K562 (cell line): Measurements from ENCODE around the gene INPP1. TPM values are rescaled to one million over a fixed set of nuclear protein-coding genes. Genes with fewer than 3 reads are reported as not detected.

Source experiments
- ATAC-seq: fragments of 200-7000 bp; cut with Tn5 transposase; 3 replicates; pipeline ENCODE4 v1.9.1; 2020; ENCODE audit warnings: moderate library complexity
- BruUV-seq: library from RNA; stranded (reverse); fragments of 400-500 nt; replicated peaks from 2 replicates; lab custom pipeline; 2021; lab: Mats Ljungman, UMichigan
- CTCF ChIA-PET: fragments of 300-600 bp; formaldehyde crosslinking; extraction: SDS; loops from one replicate; lab custom pipeline; 2021; ENCODE audit warnings: low intra/inter-chr PET ratio; lab: Yijun Ruan, JAX
- POLR2A ChIA-PET: fragments of 300-600, 350-650 bp; sonication (Branson Sonifier 250); formaldehyde crosslinking; extraction: SDS; loops from one replicate; lab custom pipeline; 2021; ENCODE audit warnings: antibody characterized with exemption, inconsistent platforms; lab: Yijun Ruan, JAX
- DNase-seq, 4 experiments: peaks; one replicate each; pipeline versions ENCODE4 v3.0.0 to v3.0.0-alpha.2; 2011 to 2018; ENCODE audit warnings: low spot score in 3 of 4, mixed read lengths in 3 of 4; ENCODE audit errors: extremely low read depth in 1 of 4
- FAIRE-seq: peaks from 2 replicates; lab custom pipeline; 2011; peaks lifted over from hg19 to GRCh38; lab: Jason Lieb, UNC
- H2AFZ ChIP-seq: 2 replicates; pipeline ENCODE4 v1.6.0; 2011; ENCODE audit warnings: low read depth, low read length, control low read depth, inconsistent platforms
- H3K27ac ChIP-seq: fragments of 200-600 bp; 3 replicates; pipeline ENCODE4 v1.8.0; 2011; ENCODE audit warnings: low read depth, mild to moderate bottlenecking, control low read depth, inconsistent platforms, low read length, moderate library complexity, mixed read lengths; ENCODE audit errors: extremely low read depth
- H3K27me3 ChIP-seq, 2 experiments: fragments of 300-600 bp in 1 of 2; 2 replicates in 1 of 2; 3 replicates in 1 of 2; pipeline versions ENCODE4 v1.6.0 to v1.8.0; 2011; ENCODE audit warnings: inconsistent platforms in 2 of 2, low read length in 2 of 2, mild to moderate bottlenecking in 1 of 2, mixed read lengths in 1 of 2, moderate library complexity in 1 of 2; ENCODE audit not compliant: control insufficient read depth in 2 of 2, insufficient read depth in 2 of 2
- H3K36me3 ChIP-seq: fragments of 300-600 bp; 3 replicates; pipeline ENCODE4 v1.8.0; 2011; ENCODE audit warnings: mild to moderate bottlenecking, low read length, inconsistent platforms; ENCODE audit not compliant: control insufficient read depth, insufficient read depth
- H3K4me1 ChIP-seq, 2 experiments: fragments of 200-600 bp in 1 of 2; replicated peaks in 1 of 2; 2 replicates in 1 of 2; 3 replicates in 1 of 2; pipeline versions ENCODE4 v1.5.1 to v1.8.0; 2011; ENCODE audit warnings: inconsistent platforms in 2 of 2, low read length in 2 of 2, mild to moderate bottlenecking in 1 of 2, mixed read lengths in 1 of 2, moderate library complexity in 1 of 2; ENCODE audit not compliant: control insufficient read depth in 2 of 2, insufficient read depth in 2 of 2
- H3K4me2 ChIP-seq: 2 replicates; pipeline ENCODE4 v1.6.1; 2011; ENCODE audit warnings: low read length, control low read depth, inconsistent platforms, mixed read lengths; ENCODE audit not compliant: insufficient read depth
- H3K4me3 ChIP-seq: fragments of 200-600 bp; sonication (generic), shearing (Covaris generic); 2 replicates; pipeline ENCODE4 v1.5.1; 2016; ENCODE audit warnings: control low read depth, inconsistent platforms
- H3K79me2 ChIP-seq: fragments of 200-600 bp; 3 replicates; pipeline ENCODE4 v1.8.0; 2011; ENCODE audit warnings: low read length, inconsistent platforms; ENCODE audit not compliant: control insufficient read depth, insufficient read depth
- H3K9ac ChIP-seq, 2 experiments: 2 replicates each; pipeline versions ENCODE4 v1.6.0 to v1.6.1; 2011; ENCODE audit warnings: low read depth in 2 of 2, low read length in 2 of 2, control low read depth in 1 of 2, inconsistent platforms in 1 of 2, mild to moderate bottlenecking in 1 of 2, mixed read lengths in 1 of 2; ENCODE audit not compliant: insufficient read depth in 1 of 2
- H3K9me1 ChIP-seq: one replicate; pipeline ENCODE4 v1.6.0; 2011; ENCODE audit warnings: inconsistent platforms, mild to moderate bottlenecking, low read length, moderate library complexity; ENCODE audit not compliant: control insufficient read depth, insufficient read depth
- H3K9me3 ChIP-seq: replicated peaks from 2 replicates; pipeline ENCODE4 v1.5.1; 2011; ENCODE audit warnings: low read depth, low read length, inconsistent platforms; ENCODE audit not compliant: control insufficient read depth, insufficient read depth
- H4K20me1 ChIP-seq: replicated peaks from 2 replicates; pipeline ENCODE4 v1.6.1; 2011; ENCODE audit warnings: low read length, inconsistent platforms, mixed read lengths; ENCODE audit not compliant: control insufficient read depth, insufficient read depth
- ARNT ChIP-seq, 2 experiments: fragments of 450-650 bp; IDR thresholded peaks; 2 replicates each; pipeline ENCODE4 v1.6.1; 2016; ENCODE audit warnings: mild to moderate bottlenecking in 1 of 2
- BDP1 ChIP-seq: IDR thresholded peaks from 3 replicates; pipeline ENCODE4 v1.6.1; 2011; ENCODE audit not compliant: insufficient read length, insufficient read depth
- BRD9 ChIP-seq: fragments of 450-650 bp; IDR thresholded peaks from 2 replicates; pipeline ENCODE4 v1.6.1; 2018; ENCODE audit warnings: low read depth; ENCODE audit not compliant: partially characterized antibody
- CGGBP1 ChIP-seq: fragments of 250-450 bp; sonication (Bioruptor Pico); IDR thresholded peaks from 2 replicates; pipeline ENCODE4 v1.9.0; 2021; ENCODE audit warnings: mild to moderate bottlenecking
- ELF1 ChIP-seq: fragments of 200-800 bp; sonication (Bioruptor generic); IDR thresholded peaks from 2 replicates; pipeline ENCODE4 v1.6.1; 2016; ENCODE audit warnings: missing genetic modification characterization, missing compliant biosample characterization
- GTF2A2 ChIP-seq: IDR thresholded peaks from 2 replicates; pipeline ENCODE4 v1.6.1; 2016; ENCODE audit warnings: mild to moderate bottlenecking, missing genetic modification characterization, missing compliant biosample characterization
- HIVEP1 ChIP-seq: fragments of 250-450 bp; sonication (Bioruptor Pico); IDR thresholded peaks from 2 replicates; pipeline ENCODE4 v1.4.0; 2020; ENCODE audit warnings: mild to moderate bottlenecking
- KLF1 ChIP-seq: fragments of 450-650 bp; IDR thresholded peaks from 2 replicates; pipeline ENCODE4 v1.6.1; 2016; ENCODE audit warnings: missing genetic modification characterization, missing compliant biosample characterization
- KLF10 ChIP-seq: fragments of 250-450 bp; sonication (Bioruptor Pico); IDR thresholded peaks from 2 replicates; pipeline ENCODE4 v1.6.1; 2021; ENCODE audit warnings: matching md5 sums
- MCM5 ChIP-seq: fragments of 450-650 bp; IDR thresholded peaks from 2 replicates; pipeline ENCODE4 v1.6.1; 2016; ENCODE audit warnings: low read depth
- RB1 ChIP-seq: fragments of 450-650 bp; IDR thresholded peaks from 2 replicates; pipeline ENCODE4 v1.6.1; 2017; ENCODE audit warnings: low read depth, mild to moderate bottlenecking
- SMAD4 ChIP-seq: fragments of 250-450 bp; sonication (Bioruptor Pico); conservative IDR thresholded peaks from 2 replicates; pipeline ENCODE4 v1.8.0; 2021; ENCODE audit warnings: inconsistent platforms, mild to moderate bottlenecking, moderate library complexity
- ZBED1 ChIP-seq: IDR thresholded peaks from 2 replicates; pipeline ENCODE4 v1.6.1; 2014
- ZBTB7A ChIP-seq: IDR thresholded peaks from 2 replicates; pipeline ENCODE4 v1.6.1; 2011; ENCODE audit warnings: low read depth, mild to moderate bottlenecking, low read length, moderate library complexity, borderline replicate concordance; ENCODE audit not compliant: control insufficient read depth
- ZNF277 ChIP-seq: fragments of 250-450 bp; sonication (Bioruptor Pico); IDR thresholded peaks from 2 replicates; pipeline ENCODE4 v1.8.0; 2022; ENCODE audit warnings: inconsistent platforms, mild to moderate bottlenecking, moderate library complexity, borderline replicate concordance
- ZNF586 ChIP-seq: fragments of 450-650 bp; formaldehyde crosslinking; conservative IDR thresholded peaks from 2 replicates; pipeline ENCODE4 v1.4.0; 2020; ENCODE audit warnings: mild to moderate bottlenecking, moderate library complexity
- ZNF695 ChIP-seq: fragments of 450-650 bp; formaldehyde crosslinking; IDR thresholded peaks from 2 replicates; pipeline ENCODE4 v1.4.0; 2020; ENCODE audit warnings: mild to moderate bottlenecking, moderate library complexity
- WGBS: fragments of 100-300 bp; shearing (Covaris generic); methylation state at CpG from one replicate; pipeline ENCODE4 v1.1.6; 2016; ENCODE audit warnings: low coverage, mixed read lengths; ENCODE audit not compliant: insufficient coverage; ENCODE audit errors: missing lambda C conversion rate; 5-methylcytosine and 5-hydroxymethylcytosine counted together
- in situ Hi-C: fragments of 300-500 bp; cut with MboI; formaldehyde crosslinking; loops from 4 replicates; pipeline ENCODE4 v1.15.0; 2018; ENCODE audit warnings: inconsistent platforms, mixed read lengths
- intact Hi-C: fragments of 100-400 bp; cut with micrococcal nuclease; formaldehyde crosslinking; loops from 2 replicates; pipeline ENCODE4 v1.14.2; 2022
- polyA plus RNA-seq, 8 experiments: library from polyadenylated mRNA; depleted of rRNA in 4 of 8; stranded (reverse) in 5 of 8; unstranded in 3 of 8; fragments of >200 nt; fragmentation: Nextera tagmentation in 2 of 8; fragmentation: Illumina TruSeq in 1 of 8; extraction: Ambion mirVana in 2 of 8; extraction: Trizol in 1 of 8; gene quantifications; 2 replicates each; pipeline versions ENCODE4 v1.2.1 to v1.2.3, GENCODE V29; 2011 to 2014; ENCODE audit warnings: inconsistent platforms in 1 of 8, missing spikeins in 1 of 8
- total RNA-seq, 7 experiments: library from RNA; depleted of rRNA in 6 of 7; stranded (reverse); fragments of >200 nt in 6 of 7; fragmentation: Illumina TruSeq in 2 of 7; extraction: Trizol in 2 of 7; gene quantifications; 2 replicates each; pipeline versions ENCODE4 v1.2.1 to v1.2.3, GENCODE V29; 2011 to 2021; ENCODE audit warnings: low replicate concordance in 1 of 7
- TF ChIP-seq, protein P1 (sequence below): fragments of 450-650 bp; IDR thresholded peaks from 2 replicates; pipeline ENCODE4 v1.6.1; 2016
- TF ChIP-seq, protein P2 (sequence below): sonication (generic); formaldehyde crosslinking; IDR thresholded peaks from 2 replicates; pipeline ENCODE4 v1.8.1; 2022; ENCODE audit warnings: missing genetic modification reagents
- TF ChIP-seq, protein P3 (sequence below): sonication (generic); formaldehyde crosslinking; IDR thresholded peaks from 2 replicates; pipeline ENCODE4 v1.8.0; 2022; ENCODE audit warnings: mild to moderate bottlenecking, missing genetic modification reagents

INPP1 gene
- total and polyA plus RNA-seq, 9 of the 15 experiments (the other 6 are each of a cell fraction or from before 2014, with no cell fraction given), result 3.7 to 11.8 (median 6.5) TPM

DNA sequence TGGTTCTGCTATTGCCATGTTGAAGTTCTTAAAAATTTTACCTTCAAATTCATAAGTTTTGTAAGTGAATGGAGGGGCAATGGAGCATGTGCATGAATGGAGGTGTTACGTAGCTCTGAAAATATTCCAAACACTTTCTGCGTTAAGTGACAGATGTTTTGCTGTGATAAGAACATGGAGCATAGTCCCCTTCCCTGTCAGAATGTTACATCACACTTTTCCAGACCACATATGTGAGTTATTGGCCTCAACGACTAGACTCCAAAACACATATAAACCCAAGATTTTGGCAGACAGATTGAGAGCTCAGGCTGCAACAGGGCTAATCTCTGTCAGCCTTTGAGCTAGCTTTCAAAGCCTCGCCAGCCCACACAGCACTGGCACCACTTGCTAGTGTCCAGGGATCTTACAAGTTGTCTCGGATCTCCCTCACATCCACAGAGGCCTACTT, 37.6 kb downstream of the INPP1 start:
- H3K27ac ChIP-seq, result peak overlapping the region; percentile 22; the same call in 1 of the 3 replicates
- ChIA-PET CTCF (interaction anchor here (1.0 to 1.3 kb wide), 2 partner anchors 130 to 131 kb away, joined by 3 to 5 read pairs; no protein-coding TSS in a partner anchor), POLR2A (interaction anchor here (0.6 to 1.2 kb wide), 5 partner anchors 10 to 441 kb away, joined by 3 to 5 read pairs (median 3); no protein-coding TSS in a partner anchor)
- H3K79me2 ChIP-seq, result no peaks in the 10 kb centered on the region
- H3K4me1 ChIP-seq, result peaks cover 5 to 33% of the 10 kb centered on the region in 2 experiments; a peak in 4 of 5 replicates
- peak; percentile 65 to 81 (median 72) for DNase-seq
- ATAC-seq, result peak; percentile 61
- no peaks in the 10 kb centered on the region for H4K20me1 ChIP-seq
- no peaks in the 10 kb centered on the region for H3K9me1 ChIP-seq
- intact Hi-C loops, result loop anchor here (5.0 kb wide), 1 partner anchor 301 kb away; no protein-coding TSS in a partner anchor
- WGBS, result 1% methylated on average over 5 of the region's 5 CpGs
- H3K27me3 ChIP-seq, result no peaks in the 10 kb centered on the region
- BruUV-seq, result no TSS peak
- no peak overlapping the region for H3K9ac ChIP-seq
- H3K4me3 ChIP-seq, result no peak overlapping the region
- H3K4me2 ChIP-seq, result peak overlapping the region; percentile 35; the same call in 1 of the 2 replicates
- H3K36me3 ChIP-seq, result no peaks in the 10 kb centered on the region
- in situ Hi-C loops, result no loop called here
- no peaks in the 10 kb centered on the region for H3K9me3 ChIP-seq
- no peak overlapping the region for H2AFZ ChIP-seq
- peak; percentile 90 for FAIRE-seq
- TF ChIP-seq ZNF695 (CRISPR knock-in tag) (no peak), BDP1 (no peak), HIVEP1 (no peak), ZBTB7A (no peak), SMAD4 (peak; percentile 95), KLF10 (CRISPR knock-in tag) (no peak), ZBED1 (no peak), KLF1 (no peak), ZNF277 (CRISPR knock-in tag) (no peak), CGGBP1 (CRISPR knock-in tag) (no peak), GTF2A2 (no peak), ELF1 (no peak), RB1 (no peak), MCM5 (no peak), BRD9 (no peak), ARNT (IDR thresholded peaks at IDR 0.05) (peak in 1 of 2 experiments; percentile 62; a peak in 2 of 4 replicates), ZNF586 (no peak)
- TF ChIP-seq, protein P1, sequence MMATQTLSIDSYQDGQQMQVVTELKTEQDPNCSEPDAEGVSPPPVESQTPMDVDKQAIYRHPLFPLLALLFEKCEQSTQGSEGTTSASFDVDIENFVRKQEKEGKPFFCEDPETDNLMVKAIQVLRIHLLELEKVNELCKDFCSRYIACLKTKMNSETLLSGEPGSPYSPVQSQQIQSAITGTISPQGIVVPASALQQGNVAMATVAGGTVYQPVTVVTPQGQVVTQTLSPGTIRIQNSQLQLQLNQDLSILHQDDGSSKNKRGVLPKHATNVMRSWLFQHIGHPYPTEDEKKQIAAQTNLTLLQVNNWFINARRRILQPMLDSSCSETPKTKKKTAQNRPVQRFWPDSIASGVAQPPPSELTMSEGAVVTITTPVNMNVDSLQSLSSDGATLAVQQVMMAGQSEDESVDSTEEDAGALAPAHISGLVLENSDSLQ, result peak; percentile 84
- TF ChIP-seq, protein P2, sequence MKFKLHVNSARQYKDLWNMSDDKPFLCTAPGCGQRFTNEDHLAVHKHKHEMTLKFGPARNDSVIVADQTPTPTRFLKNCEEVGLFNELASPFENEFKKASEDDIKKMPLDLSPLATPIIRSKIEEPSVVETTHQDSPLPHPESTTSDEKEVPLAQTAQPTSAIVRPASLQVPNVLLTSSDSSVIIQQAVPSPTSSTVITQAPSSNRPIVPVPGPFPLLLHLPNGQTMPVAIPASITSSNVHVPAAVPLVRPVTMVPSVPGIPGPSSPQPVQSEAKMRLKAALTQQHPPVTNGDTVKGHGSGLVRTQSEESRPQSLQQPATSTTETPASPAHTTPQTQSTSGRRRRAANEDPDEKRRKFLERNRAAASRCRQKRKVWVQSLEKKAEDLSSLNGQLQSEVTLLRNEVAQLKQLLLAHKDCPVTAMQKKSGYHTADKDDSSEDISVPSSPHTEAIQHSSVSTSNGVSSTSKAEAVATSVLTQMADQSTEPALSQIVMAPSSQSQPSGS, result no peak
- TF ChIP-seq, protein P3, sequence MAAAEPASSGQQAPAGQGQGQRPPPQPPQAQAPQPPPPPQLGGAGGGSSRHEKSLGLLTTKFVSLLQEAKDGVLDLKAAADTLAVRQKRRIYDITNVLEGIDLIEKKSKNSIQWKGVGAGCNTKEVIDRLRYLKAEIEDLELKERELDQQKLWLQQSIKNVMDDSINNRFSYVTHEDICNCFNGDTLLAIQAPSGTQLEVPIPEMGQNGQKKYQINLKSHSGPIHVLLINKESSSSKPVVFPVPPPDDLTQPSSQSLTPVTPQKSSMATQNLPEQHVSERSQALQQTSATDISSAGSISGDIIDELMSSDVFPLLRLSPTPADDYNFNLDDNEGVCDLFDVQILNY (CRISPR knock-in tag), result no peak
